HG03457 (cell line): ENCODE measurements around the gene SOX14.

Experiments
- ATAC-seq: cut with Tn5 transposase; IDR thresholded peaks from one replicate; pipeline ENCODE4 v1.9.1; 2021; ENCODE audit warnings: moderate number of reproducible peaks; ENCODE audit not compliant: unreplicated experiment

Gene SOX14

DNA sequence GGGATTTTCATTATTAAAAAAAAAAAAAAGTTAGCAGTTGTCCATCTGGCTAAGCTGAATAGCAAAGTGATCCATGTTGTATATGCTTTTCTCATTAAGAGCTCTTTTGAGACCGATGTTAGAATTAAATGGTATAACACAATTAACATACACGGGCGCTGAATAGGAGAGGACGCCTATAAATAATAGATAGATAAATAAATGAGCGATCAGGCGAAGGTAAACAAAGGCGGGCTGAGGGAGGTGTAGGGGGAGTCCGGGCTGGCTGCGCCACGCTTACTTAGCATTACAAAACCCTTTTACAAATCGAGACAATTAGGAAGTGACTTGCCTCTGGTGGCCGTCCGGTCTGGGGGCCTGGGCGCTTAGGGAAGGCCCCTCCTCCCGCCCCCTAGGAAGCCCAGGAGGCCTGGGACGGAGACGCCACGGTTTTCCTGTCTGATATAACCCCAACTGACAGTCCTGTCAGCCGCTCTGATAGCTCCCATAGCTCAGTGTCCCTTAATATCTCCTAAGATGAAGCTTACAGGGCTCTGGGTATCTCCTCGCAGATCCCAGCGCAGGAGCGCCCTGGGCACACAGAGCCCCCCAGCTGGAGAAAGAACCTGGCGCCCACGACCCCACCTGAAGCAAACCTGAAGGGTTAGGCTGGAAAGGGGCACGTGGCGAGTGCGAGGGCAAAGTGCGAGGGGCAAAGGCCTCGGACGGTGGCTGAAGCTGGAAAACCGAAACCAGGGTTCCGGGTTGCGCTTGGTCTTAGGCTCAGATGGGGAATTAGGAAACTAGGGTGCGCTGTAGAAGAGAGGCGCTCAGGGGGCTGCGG lies 3.6 kb downstream of the SOX14 start:
- ATAC-seq = no peak

DNA sequence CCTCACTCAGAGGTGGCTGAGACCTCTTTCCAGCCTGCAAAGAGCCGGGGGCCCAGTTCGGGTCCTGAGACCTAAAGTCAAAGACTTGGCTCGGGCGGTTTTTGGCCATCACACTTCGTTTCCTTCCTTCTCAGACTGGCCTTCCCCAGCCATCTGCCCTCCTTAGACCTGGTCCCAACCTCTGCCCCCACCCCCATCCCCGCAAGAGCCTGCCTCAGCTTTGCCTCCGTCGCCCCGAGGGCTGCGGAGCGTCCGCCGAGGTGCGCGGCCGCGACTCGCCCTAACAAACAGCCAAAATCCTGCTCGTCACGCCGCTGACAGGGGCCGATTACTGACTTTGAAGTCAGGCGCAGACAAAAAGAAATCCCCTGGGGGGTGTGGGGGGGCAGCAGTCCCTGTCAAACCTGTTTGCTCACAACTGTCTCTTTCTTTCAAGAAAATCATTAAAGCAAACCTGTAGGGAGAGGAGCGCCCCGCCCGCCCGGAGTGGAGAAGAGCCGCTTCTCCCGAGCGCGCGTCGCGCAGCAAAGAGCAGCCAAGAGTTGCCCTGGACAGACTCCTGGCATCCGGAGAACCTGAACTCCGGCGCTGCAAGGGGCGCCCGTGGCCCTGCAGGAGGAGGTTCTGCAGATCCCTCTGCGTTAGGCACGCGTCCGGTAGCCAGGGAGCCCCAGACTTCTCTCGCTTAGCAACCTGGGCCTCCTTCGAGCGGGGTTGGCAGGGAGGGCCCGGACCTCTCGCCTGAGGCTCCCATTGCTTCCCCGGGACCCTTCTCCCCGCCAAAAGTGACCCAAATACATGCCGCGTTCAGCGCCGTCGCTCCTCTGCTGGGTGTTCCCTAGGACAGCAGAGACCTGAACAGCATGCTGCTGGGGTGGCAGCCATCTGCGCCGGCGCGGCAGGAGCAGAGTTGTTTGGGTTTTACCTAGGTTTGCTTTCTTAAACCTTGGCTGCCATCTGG lies 4.5 kb downstream of the SOX14 start:
- ATAC-seq = no peak

DNA sequence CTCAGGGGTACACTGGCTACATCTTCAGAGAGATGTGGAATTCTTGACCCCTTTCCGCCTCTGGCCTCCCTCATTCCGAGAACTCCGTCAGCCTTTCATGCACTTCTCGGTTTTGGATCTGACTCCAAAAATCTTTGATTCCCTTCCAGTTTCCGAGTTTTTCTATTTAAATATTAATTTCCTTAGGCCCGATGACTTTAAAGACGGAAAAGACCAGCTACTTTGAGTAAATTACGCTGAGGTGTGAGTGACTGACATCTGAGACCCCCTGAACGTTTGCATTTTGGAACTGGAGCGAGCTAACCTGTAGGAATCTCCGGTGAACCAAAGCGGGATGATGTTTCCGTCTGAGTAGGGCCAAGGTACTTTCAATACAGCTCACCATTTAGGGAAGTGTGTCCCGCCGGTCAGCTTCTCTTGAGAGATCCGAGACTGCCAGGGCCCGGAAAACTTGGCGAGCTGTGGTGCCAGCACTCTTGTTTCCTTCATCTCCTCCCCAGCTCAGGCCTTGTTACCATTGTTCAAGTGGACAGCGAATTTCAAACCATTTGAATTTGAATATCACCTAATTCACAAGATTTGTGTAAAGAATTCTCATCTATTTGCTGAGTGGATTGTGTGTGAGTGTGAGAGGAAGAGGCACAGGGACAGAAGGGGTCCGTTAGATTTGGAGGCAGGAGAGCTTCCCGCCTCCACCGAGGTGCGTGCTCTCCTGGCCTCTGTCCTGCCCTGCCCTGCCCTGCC lies 5.4 kb downstream of the SOX14 start:
- no peak for ATAC-seq

- ATAC-seq = no peak
Measured at GRCh38 chr3:137770066-137770834, 6.1 kb downstream of the SOX14 start.

DNA sequence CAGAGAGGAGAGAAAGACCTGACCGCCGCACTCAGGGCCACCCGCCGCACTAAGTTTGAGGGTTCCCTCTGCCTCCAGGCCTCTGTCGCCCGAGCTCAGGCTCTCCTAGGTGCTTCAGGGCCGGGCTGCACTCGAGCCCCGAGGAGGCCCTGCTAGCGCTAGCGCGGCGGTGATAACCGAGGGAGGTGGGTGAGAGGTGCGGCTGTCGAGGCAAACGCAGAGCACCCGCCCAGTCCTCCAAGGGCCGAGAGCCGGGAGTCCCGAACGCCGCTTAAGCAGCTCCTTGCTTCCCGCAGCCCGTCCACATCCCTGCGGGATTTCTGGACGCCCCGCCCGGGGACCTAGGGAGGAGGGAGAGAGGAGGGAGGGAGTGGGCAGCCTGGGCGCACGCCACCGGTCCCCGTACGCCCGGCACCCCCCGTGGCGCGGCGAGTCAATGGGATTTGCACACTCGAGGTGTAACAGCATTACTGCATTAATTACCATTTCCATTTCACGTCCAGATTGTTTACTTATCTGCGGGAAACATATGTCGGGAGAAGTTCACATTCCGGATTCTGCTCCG lies 6.8 kb downstream of the SOX14 start:
- no peak for ATAC-seq

DNA sequence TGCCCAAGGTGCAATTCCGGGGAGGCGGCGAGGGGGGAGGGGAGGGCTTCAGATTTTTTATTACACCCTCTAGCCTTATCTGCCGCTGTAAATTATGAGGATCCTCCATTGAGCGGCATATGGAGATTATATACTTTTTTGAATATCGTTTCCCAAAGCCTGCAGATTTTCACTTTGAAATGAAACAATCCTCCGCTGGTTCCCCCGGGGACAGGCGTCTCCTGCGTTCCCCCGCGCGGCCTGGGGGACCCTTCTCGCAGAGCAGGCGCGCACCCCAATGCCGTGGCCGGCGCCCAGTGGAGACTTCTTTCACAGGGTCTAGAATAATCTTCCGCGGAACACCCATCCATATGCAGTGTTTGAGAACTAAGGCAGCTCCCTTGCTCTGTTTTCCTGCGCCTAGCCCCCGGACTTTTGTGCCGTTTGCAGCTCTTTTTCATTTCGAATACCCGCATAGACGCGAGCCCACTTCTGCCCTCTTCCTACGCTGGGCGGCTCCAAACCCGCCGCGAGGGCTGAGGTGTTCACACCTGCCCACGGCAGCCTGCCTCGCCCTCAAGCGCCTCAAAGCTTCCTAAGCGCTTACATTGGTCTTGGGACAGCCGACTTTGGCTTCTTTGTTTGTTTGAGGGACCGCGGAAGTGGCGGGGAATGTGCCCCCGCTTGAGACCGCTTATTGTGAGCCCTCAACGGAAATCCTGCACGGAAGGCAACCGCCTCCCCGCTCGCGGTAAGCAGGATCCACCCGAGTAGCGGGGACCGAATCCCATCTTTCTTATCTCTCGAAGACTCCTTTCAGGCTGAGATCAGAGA lies 7.5 kb downstream of the SOX14 start:
- no peak for ATAC-seq

GRCh38 chr3:137772214-137772955 lies 8.3 kb downstream of the SOX14 start:
- ATAC-seq = no peak

GRCh38 chr3:137778941-137779340 lies 14.8 kb downstream of the SOX14 start:
- no peak for ATAC-seq

- no peak for ATAC-seq
Measured at GRCh38 chr3:137787529-137787928, 23.4 kb downstream of the SOX14 start.

GRCh38 chr3:137789236-137789635 lies 25.1 kb downstream of the SOX14 start:
- no peak for ATAC-seq

- no peak for ATAC-seq
Measured at GRCh38 chr3:137792626-137793271, 28.6 kb downstream of the SOX14 start.

- no peak for ATAC-seq
Measured at GRCh38 chr3:137796993-137797392, 32.9 kb downstream of the SOX14 start.

DNA sequence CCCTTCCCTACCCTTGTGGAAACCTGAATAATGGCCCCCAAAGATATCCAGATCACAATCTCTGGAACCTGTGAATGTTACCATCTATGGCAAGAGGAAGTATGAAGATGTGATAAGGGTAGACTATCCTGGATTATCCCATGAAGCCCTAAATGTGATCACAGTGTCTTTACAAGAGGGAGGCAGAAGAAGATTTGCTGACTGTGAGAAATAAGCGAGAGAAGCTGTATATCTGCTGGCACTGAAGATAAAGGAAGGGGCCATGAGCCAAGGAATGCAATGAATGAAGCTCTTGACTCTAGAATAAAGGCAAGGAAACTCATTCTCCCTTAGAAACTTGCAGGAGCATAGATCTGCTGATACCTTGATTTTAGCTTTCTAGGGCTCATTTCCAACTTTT lies 39.1 kb downstream of the SOX14 start:
- ATAC-seq = no peak

DNA sequence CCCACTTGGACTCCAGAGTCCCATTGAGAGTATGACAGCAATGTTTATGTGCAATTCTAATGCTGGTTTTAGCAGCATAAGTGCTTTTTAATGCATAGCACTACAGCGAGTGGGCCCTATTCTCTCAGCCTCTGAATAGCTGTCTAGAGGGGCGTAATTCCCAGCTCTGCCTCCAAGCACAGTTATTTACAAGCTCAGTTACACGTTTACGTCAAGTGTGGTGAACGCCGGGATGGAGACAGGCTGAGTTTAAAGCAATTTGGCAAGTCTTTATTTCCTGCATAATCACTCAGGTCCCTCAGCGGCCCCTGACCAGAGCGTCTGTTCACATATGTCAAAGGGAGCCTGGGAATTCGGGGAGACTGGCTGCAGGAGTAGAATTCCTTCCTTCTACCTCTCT lies 43.9 kb downstream of the SOX14 start:
- no peak for ATAC-seq

DNA sequence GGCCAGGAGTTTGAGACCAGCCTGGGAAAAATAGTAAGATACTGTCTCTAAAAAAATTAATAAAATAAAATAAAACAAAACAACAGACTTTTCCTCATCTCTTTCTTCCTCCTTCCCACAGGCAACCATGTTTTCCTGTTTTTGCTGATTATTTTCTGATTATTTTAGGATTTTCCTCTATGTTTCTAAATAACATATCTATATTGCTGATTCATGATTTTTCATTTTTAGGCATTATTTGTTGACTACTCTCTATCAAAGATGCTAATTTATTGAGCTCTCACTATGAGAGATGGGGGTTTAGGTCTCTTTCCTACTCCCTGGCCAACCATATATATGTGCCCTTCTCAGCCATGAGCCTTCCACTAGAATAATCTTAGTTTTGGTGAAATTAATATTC lies 45.4 kb downstream of the SOX14 start:
- no peak for ATAC-seq

- ATAC-seq = no peak
Measured at GRCh38 chr3:137812023-137812422, 47.9 kb downstream of the SOX14 start.

GRCh38 chr3:137815251-137815650 lies 51.1 kb downstream of the SOX14 start:
- ATAC-seq = no peak
